ENCODE measurements around the gene TMEM87A.

Gene TMEM87A

DNA sequence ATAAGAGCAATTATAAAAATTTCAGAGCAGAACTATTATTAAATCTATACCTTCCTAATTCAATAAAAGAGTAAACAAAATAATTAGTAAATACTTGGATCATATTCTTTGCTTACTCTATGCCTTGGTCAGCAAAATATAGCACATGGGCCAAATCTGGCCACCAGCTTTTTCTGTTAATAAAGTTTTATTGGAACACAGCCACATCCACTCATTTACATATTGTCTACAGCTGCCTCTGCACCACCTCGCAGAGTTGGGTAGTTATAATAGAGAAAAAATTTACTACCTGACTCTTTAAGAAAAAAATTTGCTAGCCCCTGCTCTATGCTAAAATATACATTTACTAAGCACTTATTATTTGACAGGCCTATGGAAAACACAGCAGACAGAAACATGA is 32.4 kb downstream of the TMEM87A start:
- DNase-seq (ENCODE audit: low read depth in 1 of 2, low spot score in 1 of 2), result no peak
- H3K27ac ChIP-seq (replicated peaks), result no peak overlapping the region
- TF ChIP-seq, protein P1, sequence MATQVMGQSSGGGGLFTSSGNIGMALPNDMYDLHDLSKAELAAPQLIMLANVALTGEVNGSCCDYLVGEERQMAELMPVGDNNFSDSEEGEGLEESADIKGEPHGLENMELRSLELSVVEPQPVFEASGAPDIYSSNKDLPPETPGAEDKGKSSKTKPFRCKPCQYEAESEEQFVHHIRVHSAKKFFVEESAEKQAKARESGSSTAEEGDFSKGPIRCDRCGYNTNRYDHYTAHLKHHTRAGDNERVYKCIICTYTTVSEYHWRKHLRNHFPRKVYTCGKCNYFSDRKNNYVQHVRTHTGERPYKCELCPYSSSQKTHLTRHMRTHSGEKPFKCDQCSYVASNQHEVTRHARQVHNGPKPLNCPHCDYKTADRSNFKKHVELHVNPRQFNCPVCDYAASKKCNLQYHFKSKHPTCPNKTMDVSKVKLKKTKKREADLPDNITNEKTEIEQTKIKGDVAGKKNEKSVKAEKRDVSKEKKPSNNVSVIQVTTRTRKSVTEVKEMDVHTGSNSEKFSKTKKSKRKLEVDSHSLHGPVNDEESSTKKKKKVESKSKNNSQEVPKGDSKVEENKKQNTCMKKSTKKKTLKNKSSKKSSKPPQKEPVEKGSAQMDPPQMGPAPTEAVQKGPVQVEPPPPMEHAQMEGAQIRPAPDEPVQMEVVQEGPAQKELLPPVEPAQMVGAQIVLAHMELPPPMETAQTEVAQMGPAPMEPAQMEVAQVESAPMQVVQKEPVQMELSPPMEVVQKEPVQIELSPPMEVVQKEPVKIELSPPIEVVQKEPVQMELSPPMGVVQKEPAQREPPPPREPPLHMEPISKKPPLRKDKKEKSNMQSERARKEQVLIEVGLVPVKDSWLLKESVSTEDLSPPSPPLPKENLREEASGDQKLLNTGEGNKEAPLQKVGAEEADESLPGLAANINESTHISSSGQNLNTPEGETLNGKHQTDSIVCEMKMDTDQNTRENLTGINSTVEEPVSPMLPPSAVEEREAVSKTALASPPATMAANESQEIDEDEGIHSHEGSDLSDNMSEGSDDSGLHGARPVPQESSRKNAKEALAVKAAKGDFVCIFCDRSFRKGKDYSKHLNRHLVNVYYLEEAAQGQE (IDR thresholded peaks at IDR 0.05; ENCODE audit: insufficient replicate concordance, low read depth), result no peak
- TF ChIP-seq POLR2AphosphoS5 (IDR thresholded peaks at IDR 0.05; ENCODE audit: low read depth) (no peak), SPI1 (IDR thresholded peaks at IDR 0.05; ENCODE audit: borderline replicate concordance, low read depth) (no peak), GABPA (IDR thresholded peaks at IDR 0.05; ENCODE audit: low read depth) (no peak)
- TF ChIP-seq, protein P2, sequence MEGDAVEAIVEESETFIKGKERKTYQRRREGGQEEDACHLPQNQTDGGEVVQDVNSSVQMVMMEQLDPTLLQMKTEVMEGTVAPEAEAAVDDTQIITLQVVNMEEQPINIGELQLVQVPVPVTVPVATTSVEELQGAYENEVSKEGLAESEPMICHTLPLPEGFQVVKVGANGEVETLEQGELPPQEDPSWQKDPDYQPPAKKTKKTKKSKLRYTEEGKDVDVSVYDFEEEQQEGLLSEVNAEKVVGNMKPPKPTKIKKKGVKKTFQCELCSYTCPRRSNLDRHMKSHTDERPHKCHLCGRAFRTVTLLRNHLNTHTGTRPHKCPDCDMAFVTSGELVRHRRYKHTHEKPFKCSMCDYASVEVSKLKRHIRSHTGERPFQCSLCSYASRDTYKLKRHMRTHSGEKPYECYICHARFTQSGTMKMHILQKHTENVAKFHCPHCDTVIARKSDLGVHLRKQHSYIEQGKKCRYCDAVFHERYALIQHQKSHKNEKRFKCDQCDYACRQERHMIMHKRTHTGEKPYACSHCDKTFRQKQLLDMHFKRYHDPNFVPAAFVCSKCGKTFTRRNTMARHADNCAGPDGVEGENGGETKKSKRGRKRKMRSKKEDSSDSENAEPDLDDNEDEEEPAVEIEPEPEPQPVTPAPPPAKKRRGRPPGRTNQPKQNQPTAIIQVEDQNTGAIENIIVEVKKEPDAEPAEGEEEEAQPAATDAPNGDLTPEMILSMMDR (IDR thresholded peaks at IDR 0.05; ENCODE audit: insufficient read depth, low read length), result no peak
- no peak overlapping the region for H3K4me3 ChIP-seq (replicated peaks; ENCODE audit: insufficient read depth, low read length)
- no peaks in the 10 kb centered on the region for H3K27me3 ChIP-seq (ENCODE audit: insufficient read depth, poor library complexity, severe bottlenecking)

DNA sequence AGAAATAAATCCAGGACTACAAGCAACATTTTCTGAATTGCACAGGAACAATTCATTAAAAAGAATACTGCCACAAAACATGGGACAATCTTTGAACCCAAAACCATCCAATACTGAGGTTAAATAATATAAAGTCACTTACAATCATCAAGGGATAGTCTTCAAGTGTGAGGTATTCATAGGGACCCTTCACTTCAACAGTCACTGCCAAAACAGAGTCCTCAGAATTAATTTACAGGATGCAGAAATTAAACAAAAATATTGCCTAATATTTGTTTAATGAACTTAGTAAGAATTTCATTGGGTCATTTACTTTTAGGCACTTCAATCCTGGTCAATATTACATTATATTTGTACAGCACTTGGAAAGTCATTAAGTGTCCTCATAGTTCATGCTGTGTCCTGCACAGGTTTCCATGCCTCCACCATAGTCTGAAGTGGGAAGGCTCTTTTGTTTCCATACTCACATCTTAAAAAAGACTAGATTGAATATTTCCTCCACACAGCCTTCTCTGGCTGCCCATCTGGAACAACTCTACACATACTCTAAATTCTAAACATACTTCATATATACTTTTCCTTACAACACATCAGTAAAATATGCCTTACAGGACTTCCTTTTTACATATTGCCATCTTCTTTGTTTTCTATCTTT is 33.6 kb downstream of the TMEM87A start:
- Histone ChIP-seq H3K27me3 (ENCODE audit: insufficient read depth, poor library complexity, severe bottlenecking) (no peaks in the 10 kb centered on the region), H3K4me3 (replicated peaks; ENCODE audit: insufficient read depth, low read length) (no peak overlapping the region), H3K27ac (replicated peaks) (no peak overlapping the region)
- DNase-seq (ENCODE audit: low read depth in 1 of 2, low spot score in 1 of 2), result no peak
- TF ChIP-seq SPI1 (IDR thresholded peaks at IDR 0.05; ENCODE audit: borderline replicate concordance, low read depth) (no peak), POLR2AphosphoS5 (IDR thresholded peaks at IDR 0.05; ENCODE audit: low read depth) (no peak), GABPA (IDR thresholded peaks at IDR 0.05; ENCODE audit: low read depth) (no peak)
- TF ChIP-seq, protein P2 (IDR thresholded peaks at IDR 0.05; ENCODE audit: insufficient read depth, low read length), result no peak
- TF ChIP-seq, protein P1 (IDR thresholded peaks at IDR 0.05; ENCODE audit: insufficient replicate concordance, low read depth), result no peak

DNA sequence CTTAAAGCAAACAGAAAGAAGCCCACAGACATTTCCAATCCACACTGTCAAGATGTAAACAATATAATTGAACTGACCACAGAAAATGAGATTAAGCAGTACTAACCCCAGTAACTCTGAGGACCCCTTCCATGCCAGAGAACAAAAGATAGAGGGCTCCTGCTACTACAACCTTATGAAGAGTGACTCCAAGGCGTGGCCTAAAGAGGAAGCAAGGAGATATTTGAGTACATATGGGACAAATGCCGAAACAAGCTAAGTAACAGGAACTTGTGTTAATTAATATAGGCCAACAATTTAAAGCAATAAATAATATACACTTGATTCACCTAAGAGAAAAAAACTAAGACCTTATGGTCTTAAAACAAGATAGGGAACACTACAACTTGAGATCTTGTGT is 40.1 kb downstream of the TMEM87A start:
- Histone ChIP-seq H3K27ac (replicated peaks) (peak overlapping the region; percentile 19), H3K4me3 (replicated peaks; ENCODE audit: insufficient read depth, low read length) (no peak overlapping the region), H3K27me3 (ENCODE audit: insufficient read depth, poor library complexity, severe bottlenecking) (no peaks in the 10 kb centered on the region)
- TF ChIP-seq SPI1 (IDR thresholded peaks at IDR 0.05; ENCODE audit: borderline replicate concordance, low read depth), result no peak
- TF ChIP-seq GABPA (IDR thresholded peaks at IDR 0.05; ENCODE audit: low read depth), result no peak
- no peak for TF ChIP-seq POLR2AphosphoS5 (IDR thresholded peaks at IDR 0.05; ENCODE audit: low read depth)
- peak in 1 of 2 experiments; percentile 24 for DNase-seq (ENCODE audit: low read depth in 1 of 2, low spot score in 1 of 2)

DNA sequence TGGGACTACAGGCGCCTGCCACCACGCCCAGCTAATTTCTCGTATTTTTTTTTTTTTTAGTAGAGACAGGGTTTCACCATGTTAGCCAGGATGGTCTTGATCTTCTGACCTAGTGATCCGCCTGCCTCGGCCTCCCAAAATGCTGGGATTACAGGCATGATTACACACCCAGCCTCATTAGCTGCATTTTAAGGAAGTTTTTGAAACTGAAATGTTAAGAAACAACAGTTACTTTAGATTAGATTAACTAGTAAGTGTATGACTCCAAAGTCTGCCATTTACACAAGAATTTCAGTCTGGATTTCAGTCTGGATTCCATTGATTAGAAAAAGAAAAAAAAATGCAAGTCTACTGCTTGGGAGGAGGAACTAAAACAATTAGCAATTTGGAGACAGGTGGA is 40.6 kb downstream of the TMEM87A start:
- Histone ChIP-seq H3K27ac (replicated peaks) (peak overlapping the region; percentile 19), H3K27me3 (ENCODE audit: insufficient read depth, poor library complexity, severe bottlenecking) (no peaks in the 10 kb centered on the region), H3K4me3 (replicated peaks; ENCODE audit: insufficient read depth, low read length) (no peak overlapping the region)
- TF ChIP-seq SPI1 (IDR thresholded peaks at IDR 0.05; ENCODE audit: borderline replicate concordance, low read depth) (no peak), POLR2AphosphoS5 (IDR thresholded peaks at IDR 0.05; ENCODE audit: low read depth) (no peak), GABPA (IDR thresholded peaks at IDR 0.05; ENCODE audit: low read depth) (no peak)
- TF ChIP-seq, protein P1 (IDR thresholded peaks at IDR 0.05; ENCODE audit: insufficient replicate concordance, low read depth), result no peak
- TF ChIP-seq, protein P2 (IDR thresholded peaks at IDR 0.05; ENCODE audit: insufficient read depth, low read length), result no peak
- DNase-seq (ENCODE audit: low read depth in 1 of 2, low spot score in 1 of 2), result no peak

All from HL-60 (cell line).